ENCODE data around the gene LAMC3.

- TF ChIP-seq POLR2AphosphoS5 (IDR thresholded peaks at IDR 0.05) (no peak), CTCF (IDR thresholded peaks at IDR 0.05) (no peak), POLR2A (IDR thresholded peaks at IDR 0.05) (no peak)
These were observed 133.2 kb downstream of the LAMC3 start for GRCh38 chr9:131142160-131142559.

Measured in stomach (tissue), 4 donors.